ENCODE data around the gene VAV3. TPM values are rescaled to one million over a fixed set of nuclear protein-coding genes. Genes with fewer than 3 reads are reported as not detected.

Gene VAV3
- total and polyA plus RNA-seq, 12 donors = 0.72 to 3.4 (median 1.9) TPM

- H3K9me3 ChIP-seq = no peaks in the 10 kb centered on the region
- H3K4me1 ChIP-seq = peaks cover 0 to 9% (median 0%) of the 10 kb centered on the region in 9 donors
- no peak for DNase-seq
- no peaks in the 10 kb centered on the region for H3K27me3 ChIP-seq
- whole genome bisulfite sequencing, 2 donors = 81 to 84% methylated on average over 2 of the region's 2 CpGs
- intact Hi-C loops (cut with DNase I) = no loop called here
- TF ChIP-seq, protein P1, sequence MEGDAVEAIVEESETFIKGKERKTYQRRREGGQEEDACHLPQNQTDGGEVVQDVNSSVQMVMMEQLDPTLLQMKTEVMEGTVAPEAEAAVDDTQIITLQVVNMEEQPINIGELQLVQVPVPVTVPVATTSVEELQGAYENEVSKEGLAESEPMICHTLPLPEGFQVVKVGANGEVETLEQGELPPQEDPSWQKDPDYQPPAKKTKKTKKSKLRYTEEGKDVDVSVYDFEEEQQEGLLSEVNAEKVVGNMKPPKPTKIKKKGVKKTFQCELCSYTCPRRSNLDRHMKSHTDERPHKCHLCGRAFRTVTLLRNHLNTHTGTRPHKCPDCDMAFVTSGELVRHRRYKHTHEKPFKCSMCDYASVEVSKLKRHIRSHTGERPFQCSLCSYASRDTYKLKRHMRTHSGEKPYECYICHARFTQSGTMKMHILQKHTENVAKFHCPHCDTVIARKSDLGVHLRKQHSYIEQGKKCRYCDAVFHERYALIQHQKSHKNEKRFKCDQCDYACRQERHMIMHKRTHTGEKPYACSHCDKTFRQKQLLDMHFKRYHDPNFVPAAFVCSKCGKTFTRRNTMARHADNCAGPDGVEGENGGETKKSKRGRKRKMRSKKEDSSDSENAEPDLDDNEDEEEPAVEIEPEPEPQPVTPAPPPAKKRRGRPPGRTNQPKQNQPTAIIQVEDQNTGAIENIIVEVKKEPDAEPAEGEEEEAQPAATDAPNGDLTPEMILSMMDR (IDR thresholded peaks at IDR 0.05) = no peak
- H3K27ac ChIP-seq = no peak overlapping the region
- peak in 2 of 8 donors; percentile 42 to 61 for ATAC-seq
- H3K4me3 ChIP-seq = no peak overlapping the region
- H3K36me3 ChIP-seq = peaks cover 0 to 13% (median 0%) of the 10 kb centered on the region in 9 donors
Measured at GRCh38 chr1:107593501-107594209, 371.3 kb downstream of the VAV3 start.

DNA sequence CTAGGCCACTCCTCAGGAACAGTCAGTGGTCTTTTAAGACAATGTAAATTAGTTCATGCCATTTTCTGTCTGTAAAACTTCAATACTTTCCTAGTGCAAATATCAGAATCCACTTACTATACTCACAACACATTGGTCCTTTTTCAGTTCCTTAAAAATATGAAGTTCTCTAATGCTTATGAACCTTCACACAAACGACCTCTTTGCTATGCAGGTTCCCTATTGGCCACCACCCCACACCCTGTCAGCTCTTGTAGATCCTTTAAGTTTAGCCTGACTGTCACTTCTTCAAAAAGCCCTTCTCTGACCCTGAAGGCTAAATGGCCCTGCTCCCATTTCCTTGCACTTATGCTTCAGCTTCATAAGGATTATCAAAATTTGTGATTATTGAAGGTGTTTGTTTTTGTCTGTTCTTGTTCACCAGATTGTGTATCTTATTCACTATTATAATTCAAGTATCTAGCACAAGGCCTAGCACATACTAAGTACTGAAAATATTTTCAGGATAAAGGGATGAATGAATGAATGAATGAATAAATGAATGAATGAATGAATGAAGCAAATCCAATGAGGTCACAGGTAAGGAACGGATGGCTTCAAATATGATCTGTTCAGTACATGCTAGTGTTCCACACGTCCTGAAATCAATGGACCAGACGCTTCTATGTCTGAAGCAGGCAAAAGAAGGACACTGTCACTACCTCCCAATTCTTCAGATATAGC is 373.9 kb downstream of the VAV3 start:
- DNase-seq (no peak), ATAC-seq (no peak)
- TF ChIP-seq, protein P1 (IDR thresholded peaks at IDR 0.05) = no peak
- no peak overlapping the region for H3K4me3 ChIP-seq
- H3K27me3 ChIP-seq = no peaks in the 10 kb centered on the region
- intact Hi-C loops (cut with DNase I) = no loop called here
- H3K9me3 ChIP-seq = no peaks in the 10 kb centered on the region
- H3K36me3 ChIP-seq = peaks cover 0 to 8% (median 0%) of the 10 kb centered on the region in 9 donors
- H3K4me1 ChIP-seq = peaks cover 0 to 9% (median 0%) of the 10 kb centered on the region in 9 donors
- H3K27ac ChIP-seq = no peak overlapping the region
- WGBS, 2 donors = 73 to 79% methylated on average over 4 of the region's 4 CpGs

- H3K36me3 ChIP-seq = no peaks in the 10 kb centered on the region
- H3K27me3 ChIP-seq = no peaks in the 10 kb centered on the region
- no peaks in the 10 kb centered on the region for H3K9me3 ChIP-seq
- H3K4me3 ChIP-seq = no peak overlapping the region
- DNase-seq (no peak), ATAC-seq (no peak)
- peaks cover 0 to 9% (median 0%) of the 10 kb centered on the region in 9 donors for H3K4me1 ChIP-seq
- intact Hi-C loops (cut with DNase I) = no loop called here
- TF ChIP-seq, protein P1 (IDR thresholded peaks at IDR 0.05) = no peak
- no peak overlapping the region for H3K27ac ChIP-seq
Measured at GRCh38 chr1:107590087-107590486, 374.9 kb downstream of the VAV3 start.

- 97% methylated on average over 1 of the region's 1 CpG for WGBS, 2 donors
- ATAC-seq (no peak), DNase-seq (no peak)
- intact Hi-C loops (cut with DNase I) = no loop called here
- Histone ChIP-seq H3K4me1 (peaks cover 0 to 2% (median 0%) of the 10 kb centered on the region in 9 donors), H3K27ac (no peak overlapping the region), H3K36me3 (no peaks in the 10 kb centered on the region), H3K27me3 (no peaks in the 10 kb centered on the region), H3K4me3 (no peak overlapping the region), H3K9me3 (no peaks in the 10 kb centered on the region)
- TF ChIP-seq, protein P1 (IDR thresholded peaks at IDR 0.05) = no peak
Measured at GRCh38 chr1:107588321-107588720, 376.7 kb downstream of the VAV3 start.
